GM11168 (cell line): ENCODE data around the gene NFATC1.

ENCODE experiments used
- in situ Hi-C: fragments of 300-500 bp; cut with MboI; formaldehyde crosslinking; loops from one replicate; pipeline ENCODE4 v1.12.0; 2022; ENCODE audit warnings: low sequenced_read_pairs; ENCODE audit not compliant: unreplicated experiment

The NFATC1 gene

GRCh38 chr18:79540161-79540903, 144.6 kb downstream of the NFATC1 start:
- in situ Hi-C loops: no loop called here

- in situ Hi-C loops: no loop called here
Observed at GRCh38 chr18:79540904-79541282, 145.2 kb downstream of the NFATC1 start.

GRCh38 chr18:79542213-79542612, 146.5 kb downstream of the NFATC1 start:
- in situ Hi-C loops: no loop called here

- in situ Hi-C loops: no loop called here
Observed at GRCh38 chr18:79542876-79543750, 147.4 kb downstream of the NFATC1 start.

- in situ Hi-C loops: no loop called here
Observed at GRCh38 chr18:79543861-79544385, 148.2 kb downstream of the NFATC1 start.

GRCh38 chr18:79544386-79544963, 148.7 kb downstream of the NFATC1 start:
- in situ Hi-C loops: no loop called here

DNA sequence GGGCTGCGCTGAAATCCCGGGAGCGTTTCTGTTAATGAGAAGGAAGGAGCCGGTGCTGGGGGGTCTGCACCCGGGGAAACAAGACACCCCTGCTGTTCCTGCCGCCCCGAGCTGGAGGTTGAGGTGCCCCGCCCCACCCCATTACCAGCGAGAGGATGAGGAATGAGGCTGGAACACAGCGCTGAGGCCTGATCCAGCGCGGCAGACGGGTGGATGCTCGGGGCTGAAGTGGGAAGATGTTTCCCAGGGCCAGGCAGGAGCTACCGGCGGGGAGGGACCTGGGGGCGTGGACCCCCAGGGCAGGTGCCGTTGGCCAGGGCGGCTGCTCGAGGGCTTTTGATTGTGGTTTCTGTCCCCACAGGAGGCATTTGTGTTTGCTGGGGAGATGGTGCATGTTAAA, 149.5 kb downstream of the NFATC1 start:
- in situ Hi-C loops: no loop called here

DNA sequence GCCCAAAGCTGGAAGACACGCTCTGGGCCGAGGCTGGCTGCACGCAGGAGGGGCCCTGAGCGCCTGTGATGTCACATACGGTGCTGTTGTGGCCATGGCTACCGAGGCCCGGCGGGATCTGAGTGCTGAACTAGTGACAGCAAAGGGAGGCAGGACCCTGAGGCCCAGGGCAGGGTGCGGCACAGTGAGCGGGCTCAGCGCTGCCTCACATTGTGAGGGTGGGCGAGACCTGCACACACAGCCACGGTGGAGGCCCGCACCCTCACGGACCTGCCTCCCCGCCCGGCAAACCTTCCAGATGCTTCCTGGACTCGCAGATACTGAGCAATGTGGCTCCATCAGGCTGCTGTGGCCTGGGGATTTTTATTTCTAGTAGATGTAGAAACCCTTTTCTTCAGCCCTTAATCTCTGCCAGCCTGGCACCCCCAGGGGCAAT, 150.0 kb downstream of the NFATC1 start:
- in situ Hi-C loops: no loop called here

DNA sequence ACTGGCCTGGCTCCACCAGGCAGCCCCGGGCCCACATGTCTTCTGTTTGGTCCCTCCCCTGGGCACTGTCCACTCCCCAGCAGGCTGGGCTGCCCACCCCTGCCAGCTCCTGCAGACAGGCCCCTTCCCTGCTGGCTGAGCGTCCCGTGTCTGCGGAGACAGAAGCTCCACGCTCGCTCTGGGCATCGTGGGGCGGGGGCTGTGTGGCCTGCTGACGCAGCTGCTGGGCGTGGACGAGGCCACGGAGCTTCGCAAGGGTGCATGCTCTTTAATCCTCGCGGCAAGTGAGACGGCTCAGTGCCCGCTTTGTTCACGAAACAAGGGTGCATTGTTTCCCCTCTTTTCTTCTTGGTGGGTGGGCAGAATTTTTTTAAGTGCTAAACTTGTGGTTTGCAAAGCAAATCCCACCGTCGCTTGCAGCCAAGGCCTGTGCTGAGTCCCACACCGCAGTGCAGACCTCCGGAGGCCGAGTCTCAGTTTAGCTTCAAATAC, 151.1 kb downstream of the NFATC1 start:
- in situ Hi-C loops: no loop called here

DNA sequence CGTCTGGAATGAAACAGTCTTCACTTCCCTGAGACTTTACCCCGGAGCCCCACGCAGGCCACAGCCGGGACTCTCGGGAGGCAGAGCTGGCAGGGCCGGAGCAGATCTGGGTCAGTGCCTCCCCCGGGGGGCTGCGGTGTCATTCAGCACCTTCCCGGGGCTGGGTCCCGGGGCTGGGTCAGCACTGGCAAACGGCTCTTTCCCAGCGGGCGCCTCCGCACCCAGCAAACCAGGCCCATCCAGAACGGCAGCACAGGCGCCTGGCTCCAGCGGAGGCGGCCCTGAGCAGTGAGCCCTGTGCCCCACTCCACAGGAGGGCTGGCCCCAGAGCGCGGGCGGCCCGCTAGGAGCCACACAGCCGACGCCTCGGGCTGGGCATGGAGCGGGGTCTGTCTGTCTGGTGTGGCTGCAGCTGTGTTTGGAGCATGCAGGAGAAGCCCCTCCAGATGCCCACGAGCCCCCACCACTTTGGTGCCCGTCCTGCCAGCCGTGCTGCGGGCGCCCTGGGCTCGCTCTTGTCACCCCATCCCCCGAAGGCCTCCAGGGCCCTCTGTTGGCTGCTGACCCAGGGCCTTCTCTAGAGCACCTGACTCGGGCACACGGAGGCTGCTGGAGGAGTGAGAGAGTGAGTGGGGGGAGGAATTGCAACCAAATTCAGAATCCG, 151.8 kb downstream of the NFATC1 start:
- in situ Hi-C loops: no loop called here

DNA sequence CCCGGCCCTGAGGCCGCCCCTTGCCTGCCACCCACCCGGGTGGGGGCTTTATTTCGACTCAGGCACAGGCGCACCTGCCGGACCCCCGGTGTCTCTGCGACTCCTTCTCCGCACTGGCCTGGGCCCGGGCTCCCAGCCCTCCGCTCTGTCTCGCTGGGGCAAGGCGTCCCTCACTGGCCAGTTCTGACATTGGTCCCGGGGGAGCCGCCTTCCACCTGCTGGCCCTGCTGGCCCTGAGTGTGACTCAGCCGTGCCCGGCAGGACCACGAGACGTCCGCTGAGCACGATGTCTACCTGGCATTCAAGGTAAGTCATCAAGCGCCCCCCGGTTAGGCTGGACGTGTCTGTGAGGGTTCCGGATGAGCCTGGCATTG, 152.3 kb downstream of the NFATC1 start:
- in situ Hi-C loops: no loop called here

GRCh38 chr18:79548621-79548985, 152.9 kb downstream of the NFATC1 start:
- in situ Hi-C loops: no loop called here

DNA sequence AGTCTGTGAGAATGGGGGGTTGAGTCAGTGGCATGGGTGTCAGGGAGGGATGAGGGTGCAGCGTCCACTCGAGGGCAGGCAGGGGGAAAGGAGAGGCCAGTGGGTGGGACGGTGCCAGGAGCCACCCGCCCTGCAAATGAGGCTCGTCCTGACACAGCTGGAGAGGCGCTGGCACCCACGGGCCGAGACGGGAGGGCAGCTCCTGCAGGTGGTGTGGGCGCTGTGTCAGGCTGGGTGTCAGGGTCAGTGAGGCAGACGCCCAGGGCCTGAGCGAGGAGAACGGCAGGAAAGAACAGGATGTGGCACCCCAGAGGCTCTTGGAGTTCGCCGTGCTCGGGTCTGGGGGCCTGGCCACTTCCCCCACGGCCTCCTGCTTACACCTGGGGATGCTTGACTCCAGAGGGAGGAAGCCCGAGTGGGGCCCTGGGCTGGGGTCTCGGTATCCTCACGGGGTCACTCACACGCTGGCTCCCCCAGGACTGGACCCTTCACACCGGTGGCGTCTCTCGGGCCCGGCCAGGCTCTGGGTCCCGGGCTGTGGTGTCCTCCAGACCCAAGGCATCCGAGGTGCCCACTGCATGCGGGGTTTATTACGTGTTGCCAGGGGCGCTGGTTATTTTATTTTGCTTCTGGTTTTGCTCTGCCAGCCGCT, 153.4 kb downstream of the NFATC1 start:
- in situ Hi-C loops: no loop called here

- in situ Hi-C loops: no loop called here
Observed at GRCh38 chr18:79549638-79550000, 153.9 kb downstream of the NFATC1 start.

- in situ Hi-C loops: no loop called here
Observed at GRCh38 chr18:79552140-79552631, 156.5 kb downstream of the NFATC1 start.

DNA sequence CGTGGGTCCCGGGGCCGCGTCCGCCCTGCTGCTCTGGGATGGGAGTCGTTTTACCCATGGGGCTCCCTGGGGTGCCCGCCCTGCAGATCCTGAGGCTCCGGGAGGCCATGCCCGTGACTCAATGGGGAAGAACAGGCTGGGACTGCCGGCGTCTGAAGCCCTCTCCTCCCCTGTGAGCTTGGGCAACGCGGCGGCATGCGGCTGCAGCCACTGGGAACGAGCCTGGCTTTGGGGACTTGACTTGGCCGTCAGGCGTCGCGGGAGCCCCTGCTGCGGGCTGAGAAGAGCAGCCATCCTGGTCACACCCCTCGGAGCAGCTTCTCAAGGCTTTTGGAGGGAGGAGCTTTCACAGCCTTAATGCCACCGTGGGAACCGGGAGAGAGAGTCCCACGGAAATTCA, 157.0 kb downstream of the NFATC1 start:
- in situ Hi-C loops: no loop called here

GRCh38 chr18:79553154-79553553, 157.4 kb downstream of the NFATC1 start:
- in situ Hi-C loops: no loop called here

DNA sequence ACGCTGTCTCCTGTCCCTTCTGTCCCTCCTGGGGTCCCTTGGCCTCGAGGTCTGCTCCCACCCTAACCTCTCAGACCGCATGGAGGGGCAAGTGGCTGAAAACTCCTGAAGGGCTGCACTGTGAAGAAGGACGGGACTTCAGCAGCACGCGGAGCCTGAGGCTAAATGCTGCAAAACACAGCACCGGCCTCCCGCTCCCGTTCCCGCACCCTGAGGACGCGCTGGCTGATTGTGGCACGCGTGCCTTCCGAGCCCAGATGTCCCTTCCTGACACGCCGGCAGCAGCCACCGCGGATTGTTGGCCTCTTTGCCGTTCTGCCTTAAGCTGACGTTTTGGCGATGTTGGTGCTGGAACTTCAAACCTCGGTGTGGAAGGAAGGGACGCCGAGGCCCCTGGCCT, 158.0 kb downstream of the NFATC1 start:
- in situ Hi-C loops: no loop called here

- in situ Hi-C loops: no loop called here
Observed at GRCh38 chr18:79554321-79554720, 158.6 kb downstream of the NFATC1 start.
